Measurements from ENCODE around the gene NFIX.
A peak's percentile ranks its signal among the peaks of the same experiment; 100 is the strongest.

NFIX gene

DNA sequence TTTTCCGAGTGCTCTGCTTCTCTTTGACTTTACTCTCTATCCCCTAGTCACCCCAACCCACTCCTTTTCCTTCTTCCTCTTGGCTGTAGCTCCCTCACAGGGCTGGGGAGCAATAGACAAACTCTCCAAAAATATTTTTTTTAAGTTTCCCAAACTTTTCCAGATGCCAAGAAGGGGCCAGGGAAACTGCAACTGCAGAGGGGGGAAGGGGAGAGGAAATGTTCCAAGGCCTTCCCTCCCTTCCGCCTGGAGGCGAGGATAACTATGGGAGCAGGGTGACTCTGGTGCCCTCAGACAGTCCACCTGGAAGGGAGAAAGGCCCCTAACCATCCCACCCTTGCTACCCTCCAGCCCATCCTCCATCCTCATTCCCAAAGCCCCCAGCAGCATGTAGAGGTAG is 58.0 kb downstream of the NFIX start:
- Histone ChIP-seq H3K27ac (ENCODE audit: low read length) (no peak overlapping the region), H3K27me3 (ENCODE audit: control insufficient read depth, insufficient read depth, low read length) (peaks cover 100% of the 10 kb centered on the region), H3K9me3 (ENCODE audit: control insufficient read depth, low read depth, low read length) (no peaks in the 10 kb centered on the region), H3K9ac (ENCODE audit: low read length) (no peak overlapping the region), H3K36me3 (ENCODE audit: control insufficient read depth, low read depth, low read length) (no peaks in the 10 kb centered on the region), H3K4me3 (ENCODE audit: low read length) (no peak overlapping the region), H3K4me1 (ENCODE audit: control insufficient read depth, low read depth, low read length) (peaks cover 34% of the 10 kb centered on the region)

DNA sequence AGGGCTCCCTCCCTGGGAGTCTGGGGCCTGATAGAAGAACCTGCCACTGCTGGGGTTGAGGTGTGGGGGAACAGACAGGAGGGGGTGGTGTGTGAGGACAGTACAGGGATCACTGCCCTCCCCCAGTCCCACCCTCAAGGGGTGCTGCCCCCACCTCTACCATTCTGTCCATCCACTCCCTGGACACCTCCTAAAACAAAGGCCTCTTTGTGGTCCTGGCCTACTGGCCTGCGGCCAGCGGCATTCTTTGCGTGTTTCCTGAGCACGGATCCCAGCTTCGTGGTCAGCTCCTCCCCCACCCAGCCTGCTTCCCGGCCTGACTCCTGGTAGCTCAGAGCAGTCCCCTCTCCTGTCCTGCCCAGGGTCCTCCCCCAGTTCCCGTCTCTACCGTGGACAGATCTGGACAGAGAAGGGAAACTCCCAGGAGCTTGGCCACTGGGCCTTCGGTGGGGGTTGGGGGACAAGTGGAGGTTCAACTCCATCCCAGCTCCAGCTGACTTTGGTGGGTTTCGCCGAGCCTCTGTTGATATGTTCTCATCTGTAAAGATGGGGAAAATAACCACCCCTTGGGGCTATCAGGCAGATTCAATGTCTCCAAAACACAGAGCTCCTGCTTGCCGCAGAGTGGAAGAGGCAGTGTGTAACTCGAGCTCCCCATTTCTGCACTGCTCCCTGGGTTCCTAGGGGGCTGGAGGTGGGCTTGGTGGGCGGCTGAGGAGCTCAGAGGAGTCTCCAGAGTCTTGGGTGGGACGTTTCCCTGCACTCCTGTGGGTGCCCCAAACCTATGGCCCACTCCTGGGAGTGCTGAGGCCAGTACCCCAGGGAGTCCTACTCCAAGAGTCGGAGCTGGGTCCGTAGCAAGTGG is 58.7 kb downstream of the NFIX start:
- Histone ChIP-seq H3K4me1 (ENCODE audit: control insufficient read depth, low read depth, low read length) (peaks cover 37% of the 10 kb centered on the region), H3K27me3 (ENCODE audit: control insufficient read depth, insufficient read depth, low read length) (peaks cover 100% of the 10 kb centered on the region), H3K9me3 (ENCODE audit: control insufficient read depth, low read depth, low read length) (no peaks in the 10 kb centered on the region), H3K9ac (ENCODE audit: low read length) (no peak overlapping the region), H3K36me3 (ENCODE audit: control insufficient read depth, low read depth, low read length) (no peaks in the 10 kb centered on the region), H3K4me3 (ENCODE audit: low read length) (no peak overlapping the region), H3K27ac (ENCODE audit: low read length) (no peak overlapping the region)

DNA sequence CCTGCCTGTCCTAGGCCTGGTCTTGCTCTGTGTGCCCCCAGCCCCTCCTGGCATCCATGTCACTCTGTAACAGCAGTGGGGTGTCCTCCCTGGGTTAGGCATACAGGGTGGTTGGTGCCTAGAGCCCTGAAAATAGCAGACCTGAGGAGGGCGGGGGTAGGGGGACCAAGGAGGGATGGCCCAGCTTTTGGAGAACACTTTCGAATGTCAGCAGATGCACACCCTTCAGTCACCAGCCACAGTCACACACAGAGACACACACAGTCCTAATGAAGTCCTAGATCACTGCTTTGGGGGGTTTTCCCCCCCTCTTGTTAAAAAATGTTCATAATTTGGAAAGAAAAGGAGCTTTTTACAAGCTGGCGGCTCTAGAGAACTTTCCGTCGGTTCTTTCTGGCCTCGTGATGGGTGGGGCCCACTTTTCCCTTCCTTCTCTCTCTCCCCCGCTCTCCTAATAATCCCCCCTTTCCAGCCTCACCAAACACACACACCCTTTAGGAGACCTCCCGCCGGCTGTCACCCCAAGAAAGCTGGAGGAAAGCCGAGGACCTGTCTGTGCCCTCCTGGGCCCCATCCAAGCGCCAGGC is 59.4 kb downstream of the NFIX start:
- H3K9ac ChIP-seq (ENCODE audit: low read length): no peak overlapping the region
- H3K27ac ChIP-seq (ENCODE audit: low read length): no peak overlapping the region
- peaks cover 100% of the 10 kb centered on the region for H3K27me3 ChIP-seq (ENCODE audit: control insufficient read depth, insufficient read depth, low read length)
- no peaks in the 10 kb centered on the region for H3K9me3 ChIP-seq (ENCODE audit: control insufficient read depth, low read depth, low read length)
- H3K4me1 ChIP-seq (ENCODE audit: control insufficient read depth, low read depth, low read length): peaks cover 38% of the 10 kb centered on the region
- H3K36me3 ChIP-seq (ENCODE audit: control insufficient read depth, low read depth, low read length): no peaks in the 10 kb centered on the region
- no peak overlapping the region for H3K4me3 ChIP-seq (ENCODE audit: low read length)

DNA sequence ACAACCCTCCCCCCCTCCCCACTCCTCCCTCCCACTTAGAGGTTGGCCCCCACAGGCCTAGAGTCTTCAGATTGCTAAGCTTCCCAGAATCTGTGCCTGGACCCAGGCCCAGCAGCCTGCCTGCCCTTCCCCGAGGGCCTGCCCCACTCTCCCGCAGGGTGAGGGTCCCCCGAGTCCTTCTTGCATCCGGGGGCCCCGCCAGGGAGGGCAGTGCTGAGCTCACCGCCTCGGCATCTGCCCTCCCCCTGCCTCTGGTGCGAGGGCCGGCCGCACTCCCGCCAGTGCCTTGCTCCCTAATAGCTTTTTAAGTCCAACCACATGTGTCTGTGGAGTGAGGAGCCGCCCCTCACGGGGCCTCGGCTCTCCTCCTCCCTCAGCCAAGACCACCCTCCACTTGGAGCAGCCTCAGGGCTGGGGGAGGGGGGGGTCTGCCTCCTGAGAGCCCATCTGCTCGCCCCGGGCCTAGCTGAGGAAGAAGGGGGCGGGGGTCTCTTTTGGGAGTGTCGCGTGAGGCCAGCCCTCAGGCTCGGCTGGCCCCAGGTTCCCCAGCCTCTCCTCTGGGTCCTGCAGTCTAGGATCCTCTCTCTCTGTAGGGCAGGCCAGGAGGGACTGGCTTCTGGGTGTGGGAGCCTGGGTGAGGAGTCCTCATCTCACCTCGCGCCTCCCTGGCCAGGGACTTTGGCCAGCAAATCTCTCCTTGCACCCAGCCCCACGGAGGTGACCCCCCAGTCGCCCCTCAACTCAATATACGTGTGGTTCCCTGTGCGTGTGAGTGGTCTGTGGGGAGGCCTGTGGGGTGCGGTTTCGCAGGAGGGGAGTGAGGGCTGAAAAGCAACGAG is 60.2 kb downstream of the NFIX start:
- H3K9me3 ChIP-seq (ENCODE audit: control insufficient read depth, low read depth, low read length): no peaks in the 10 kb centered on the region
- H3K9ac ChIP-seq (ENCODE audit: low read length): no peak overlapping the region
- H3K4me1 ChIP-seq (ENCODE audit: control insufficient read depth, low read depth, low read length): peaks cover 41% of the 10 kb centered on the region
- H3K4me3 ChIP-seq (ENCODE audit: low read length): peak overlapping the region; percentile 33
- H3K36me3 ChIP-seq (ENCODE audit: control insufficient read depth, low read depth, low read length): no peaks in the 10 kb centered on the region
- H3K27me3 ChIP-seq (ENCODE audit: control insufficient read depth, insufficient read depth, low read length): peaks cover 100% of the 10 kb centered on the region
- H3K27ac ChIP-seq (ENCODE audit: low read length): no peak overlapping the region

DNA sequence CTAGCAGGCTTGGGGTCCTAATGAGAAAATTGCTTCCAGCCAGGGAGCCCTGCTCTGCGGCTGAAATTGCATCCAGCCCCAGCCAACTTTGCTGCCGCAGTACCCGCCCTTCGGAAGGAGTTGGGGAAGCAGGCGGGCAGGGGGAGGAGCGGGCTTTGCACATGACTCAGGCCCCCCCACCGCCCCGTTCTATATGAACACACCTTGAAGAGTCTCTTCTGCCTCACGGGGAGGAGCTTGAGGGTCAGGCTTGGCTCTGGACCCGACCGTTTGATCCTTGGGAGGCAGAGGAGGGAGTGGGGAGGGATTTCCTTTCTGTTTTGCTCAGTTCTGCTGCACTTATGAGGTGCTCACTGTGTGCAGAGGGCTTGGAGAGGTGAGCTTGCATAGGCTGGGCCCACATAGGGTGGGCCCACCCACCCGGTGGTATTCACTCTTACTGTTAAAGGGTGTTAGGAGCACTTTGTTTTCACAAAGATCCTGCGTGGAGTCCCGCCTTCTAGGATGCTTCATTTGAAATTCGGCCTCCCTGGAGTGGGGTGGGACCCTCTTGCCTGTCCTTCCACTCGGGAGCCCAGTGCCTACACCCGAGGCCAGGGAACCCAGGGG is 60.9 kb downstream of the NFIX start:
- H3K9ac ChIP-seq (ENCODE audit: low read length): no peak overlapping the region
- H3K4me3 ChIP-seq (ENCODE audit: low read length): peak overlapping the region; percentile 33
- no peaks in the 10 kb centered on the region for H3K36me3 ChIP-seq (ENCODE audit: control insufficient read depth, low read depth, low read length)
- no peak overlapping the region for H3K27ac ChIP-seq (ENCODE audit: low read length)
- H3K27me3 ChIP-seq (ENCODE audit: control insufficient read depth, insufficient read depth, low read length): peaks cover 100% of the 10 kb centered on the region
- no peaks in the 10 kb centered on the region for H3K9me3 ChIP-seq (ENCODE audit: control insufficient read depth, low read depth, low read length)
- peaks cover 46% of the 10 kb centered on the region for H3K4me1 ChIP-seq (ENCODE audit: control insufficient read depth, low read depth, low read length)

DNA sequence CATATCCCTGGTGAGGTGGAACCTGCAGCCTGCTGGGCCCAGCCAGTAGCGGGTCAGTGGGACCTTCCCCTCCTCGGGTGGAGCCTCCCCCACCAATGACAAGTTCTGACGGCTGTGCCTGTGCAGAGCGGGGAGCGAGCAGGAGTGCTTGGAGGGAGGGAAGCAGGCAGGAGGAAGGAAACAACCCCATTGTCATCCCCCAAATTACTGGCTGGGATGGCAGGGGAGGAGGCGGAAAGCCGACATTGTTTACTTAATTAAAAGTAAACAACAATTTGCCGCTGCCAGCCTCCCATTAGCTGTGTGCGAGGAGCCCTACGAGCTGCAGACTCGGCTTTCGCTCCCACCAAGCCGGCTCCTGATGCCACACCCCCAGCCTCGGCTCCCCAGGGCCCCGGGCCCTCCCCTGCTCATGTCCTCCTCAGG is 61.9 kb downstream of the NFIX start:
- H3K9me3 ChIP-seq (ENCODE audit: control insufficient read depth, low read depth, low read length): no peaks in the 10 kb centered on the region
- H3K36me3 ChIP-seq (ENCODE audit: control insufficient read depth, low read depth, low read length): no peaks in the 10 kb centered on the region
- H3K4me3 ChIP-seq (ENCODE audit: low read length): no peak overlapping the region
- H3K9ac ChIP-seq (ENCODE audit: low read length): no peak overlapping the region
- H3K4me1 ChIP-seq (ENCODE audit: control insufficient read depth, low read depth, low read length): peaks cover 39% of the 10 kb centered on the region
- H3K27me3 ChIP-seq (ENCODE audit: control insufficient read depth, insufficient read depth, low read length): peaks cover 100% of the 10 kb centered on the region
- no peak overlapping the region for H3K27ac ChIP-seq (ENCODE audit: low read length)

DNA sequence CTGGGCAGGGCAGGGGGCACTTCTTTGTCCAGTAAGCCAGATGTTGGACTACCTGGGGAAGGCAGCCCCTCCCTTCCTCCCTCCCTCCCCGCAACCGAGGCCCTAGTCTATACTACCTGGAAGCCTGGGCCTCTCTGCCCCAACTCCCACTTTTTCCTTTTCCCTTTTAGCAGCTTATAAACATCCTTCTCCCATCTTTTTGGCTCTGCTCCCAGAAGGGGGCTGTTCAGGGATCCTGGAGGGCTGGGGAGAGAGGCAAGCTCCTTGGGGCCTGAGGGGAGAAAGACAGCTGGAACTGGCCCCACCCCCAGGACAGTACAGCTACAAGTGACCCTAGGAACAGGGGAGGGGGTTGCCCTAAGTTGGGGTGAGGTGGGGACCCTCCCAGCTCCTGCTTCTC is 62.5 kb downstream of the NFIX start:
- no peak overlapping the region for H3K9ac ChIP-seq (ENCODE audit: low read length)
- H3K4me3 ChIP-seq (ENCODE audit: low read length): no peak overlapping the region
- H3K4me1 ChIP-seq (ENCODE audit: control insufficient read depth, low read depth, low read length): peaks cover 37% of the 10 kb centered on the region
- no peak overlapping the region for H3K27ac ChIP-seq (ENCODE audit: low read length)
- no peaks in the 10 kb centered on the region for H3K36me3 ChIP-seq (ENCODE audit: control insufficient read depth, low read depth, low read length)
- H3K27me3 ChIP-seq (ENCODE audit: control insufficient read depth, insufficient read depth, low read length): peaks cover 100% of the 10 kb centered on the region
- no peaks in the 10 kb centered on the region for H3K9me3 ChIP-seq (ENCODE audit: control insufficient read depth, low read depth, low read length)

DNA sequence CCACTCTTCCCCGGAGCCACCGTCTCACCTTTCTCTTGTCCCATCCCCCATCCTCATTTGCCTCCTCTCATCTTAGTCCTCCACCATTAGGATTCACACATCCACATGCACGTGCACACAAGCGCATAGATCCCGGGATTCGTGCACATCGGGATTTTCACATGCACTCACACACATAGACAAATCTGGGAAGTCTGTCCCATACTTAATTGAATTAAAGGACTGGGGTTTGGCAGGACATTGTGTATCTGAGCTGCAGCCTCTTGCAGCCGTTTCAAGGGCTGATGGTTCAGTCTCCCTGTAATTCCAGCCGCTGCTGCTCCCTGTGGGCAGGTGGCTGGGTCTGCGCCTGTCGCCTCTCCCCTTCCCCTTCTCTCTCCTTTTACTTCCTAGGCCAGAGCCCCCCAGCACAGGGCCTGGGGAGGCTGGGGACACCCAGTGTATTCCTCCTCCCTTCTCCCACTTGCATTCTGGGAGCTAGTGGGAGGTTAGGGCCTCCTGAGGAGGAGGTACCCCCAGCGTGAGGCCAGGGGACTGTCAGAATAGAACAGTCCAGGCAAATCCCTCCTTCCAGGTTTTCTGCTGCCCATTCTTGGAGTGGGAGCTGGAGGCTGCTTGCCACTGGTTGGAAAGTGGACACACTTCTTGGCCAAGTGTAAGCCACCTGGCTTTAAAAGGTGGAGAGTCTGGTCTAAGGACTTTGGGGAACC is 63.8 kb downstream of the NFIX start:
- Histone ChIP-seq H3K27me3 (ENCODE audit: control insufficient read depth, insufficient read depth, low read length) (peaks cover 99% of the 10 kb centered on the region), H3K27ac (ENCODE audit: low read length) (no peak overlapping the region), H3K36me3 (ENCODE audit: control insufficient read depth, low read depth, low read length) (no peaks in the 10 kb centered on the region), H3K4me3 (ENCODE audit: low read length) (no peak overlapping the region), H3K9ac (ENCODE audit: low read length) (no peak overlapping the region), H3K4me1 (ENCODE audit: control insufficient read depth, low read depth, low read length) (peaks cover 35% of the 10 kb centered on the region), H3K9me3 (ENCODE audit: control insufficient read depth, low read depth, low read length) (no peaks in the 10 kb centered on the region)

DNA sequence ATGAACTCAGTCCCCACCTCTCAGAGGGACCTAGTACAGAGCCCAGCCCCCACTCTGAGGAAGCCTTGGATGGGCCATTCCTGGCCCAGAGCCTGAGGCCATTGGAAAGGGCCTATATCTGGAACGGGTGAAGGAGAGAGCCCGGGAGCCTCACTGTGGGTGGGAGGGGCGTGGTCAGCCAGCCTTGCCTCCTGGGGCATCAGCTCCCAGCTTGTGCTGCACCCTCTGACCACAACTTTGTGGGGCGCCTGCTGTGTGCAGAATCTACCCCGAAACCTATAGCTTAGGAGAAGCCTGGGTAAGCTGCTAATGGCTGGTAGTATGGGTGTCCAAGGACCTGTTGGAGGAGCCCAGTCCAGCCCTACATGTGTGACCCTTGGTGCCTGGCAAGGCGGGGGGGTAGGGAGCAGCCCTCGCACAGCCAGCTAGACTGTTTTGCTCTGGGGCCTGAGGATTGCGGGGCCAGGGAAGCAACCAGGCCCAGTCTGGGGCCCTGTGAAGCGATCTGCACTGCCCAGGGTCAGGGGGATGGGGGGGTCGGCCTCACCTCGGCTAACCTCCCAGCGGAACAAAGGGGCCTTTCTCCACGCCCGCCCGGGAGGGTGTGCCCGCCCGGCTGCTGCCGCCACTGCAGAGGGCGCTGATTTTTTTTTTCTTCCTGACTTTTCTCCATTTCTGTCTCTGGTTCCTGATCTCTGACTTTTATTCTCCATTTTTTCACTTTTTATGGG is 65.1 kb downstream of the NFIX start:
- Histone ChIP-seq H3K36me3 (ENCODE audit: control insufficient read depth, low read depth, low read length) (no peaks in the 10 kb centered on the region), H3K9ac (ENCODE audit: low read length) (no peak overlapping the region), H3K9me3 (ENCODE audit: control insufficient read depth, low read depth, low read length) (no peaks in the 10 kb centered on the region), H3K27me3 (ENCODE audit: control insufficient read depth, insufficient read depth, low read length) (peaks cover 93% of the 10 kb centered on the region), H3K4me3 (ENCODE audit: low read length) (peak overlapping the region; percentile 64), H3K27ac (ENCODE audit: low read length) (no peak overlapping the region), H3K4me1 (ENCODE audit: control insufficient read depth, low read depth, low read length) (peaks cover 26% of the 10 kb centered on the region)

Measured in iPS-18a (cell line).